HG02798 (cell line): ENCODE results near the gene P2RY6.
"Not testable (repeated sequence)": the region's sequence is repeated elsewhere in the genome, so short reads cannot be mapped to it uniquely, and the experiment has no call there.

Experiments used
- ATAC-seq: cut with Tn5 transposase; IDR thresholded peaks from one replicate; pipeline ENCODE4 v1.9.1; 2021; ENCODE audit warnings: mild to moderate bottlenecking; ENCODE audit not compliant: unreplicated experiment, poor library complexity

Gene P2RY6

DNA sequence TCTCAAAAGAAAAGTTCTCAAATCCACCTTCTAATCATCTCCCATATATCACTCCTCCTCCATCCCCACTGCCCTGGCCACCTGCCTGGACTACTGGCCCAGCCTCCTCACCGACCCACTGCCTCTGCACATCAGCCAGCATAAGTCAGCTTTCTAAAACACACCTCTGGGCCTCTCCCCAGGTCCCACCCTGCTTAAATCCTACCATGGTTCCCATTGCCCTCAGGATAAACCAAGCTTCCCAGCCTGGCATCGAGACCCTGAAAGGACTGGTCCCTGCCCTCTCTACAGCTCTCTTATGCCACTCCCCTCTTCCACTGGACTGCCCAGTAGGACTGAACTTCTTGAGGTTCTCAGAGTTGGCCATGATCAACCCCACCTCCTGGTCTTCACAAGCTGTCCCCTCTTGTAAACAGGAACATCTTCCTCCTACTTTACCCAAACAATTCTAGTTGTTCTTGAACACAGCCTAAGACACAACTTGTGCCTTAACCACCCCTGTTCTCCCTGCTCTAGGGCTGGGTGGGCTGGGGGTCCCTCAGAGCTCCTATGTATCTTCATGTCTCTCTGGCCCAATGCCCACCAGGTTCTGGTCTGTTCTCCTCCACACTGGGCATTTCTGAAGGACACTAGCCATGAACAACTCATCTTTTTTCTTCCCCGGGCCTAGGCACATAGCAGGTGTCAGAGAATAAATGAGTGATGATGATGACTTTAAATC lies 12.6 kb upstream of the P2RY6 start:
- ATAC-seq, result no peak

- no peak for ATAC-seq
Observed at GRCh38 chr11:73260127-73260457, 12.0 kb upstream of the P2RY6 start.

- no peak for ATAC-seq
Observed at GRCh38 chr11:73262851-73263495, 9.2 kb upstream of the P2RY6 start.

DNA sequence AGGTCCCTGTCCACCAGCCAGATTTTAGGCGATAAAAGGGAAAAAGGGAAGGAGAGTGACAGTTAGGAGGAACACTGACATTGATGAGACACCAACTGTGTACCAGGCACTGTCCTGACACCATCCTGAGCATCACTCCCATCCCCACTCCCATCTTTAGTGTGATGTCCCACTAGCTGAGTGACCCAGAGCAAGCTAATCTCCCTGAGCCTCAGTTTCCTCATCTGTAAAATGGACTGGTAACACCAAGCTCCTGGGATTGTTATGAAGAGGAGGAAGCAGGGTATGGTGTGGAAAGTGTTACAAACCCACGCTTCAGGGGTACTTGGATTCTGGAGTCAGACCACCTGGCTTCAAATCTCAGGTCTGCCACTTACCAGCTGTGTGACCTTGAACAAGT lies 8.5 kb upstream of the P2RY6 start:
- ATAC-seq, result no peak

DNA sequence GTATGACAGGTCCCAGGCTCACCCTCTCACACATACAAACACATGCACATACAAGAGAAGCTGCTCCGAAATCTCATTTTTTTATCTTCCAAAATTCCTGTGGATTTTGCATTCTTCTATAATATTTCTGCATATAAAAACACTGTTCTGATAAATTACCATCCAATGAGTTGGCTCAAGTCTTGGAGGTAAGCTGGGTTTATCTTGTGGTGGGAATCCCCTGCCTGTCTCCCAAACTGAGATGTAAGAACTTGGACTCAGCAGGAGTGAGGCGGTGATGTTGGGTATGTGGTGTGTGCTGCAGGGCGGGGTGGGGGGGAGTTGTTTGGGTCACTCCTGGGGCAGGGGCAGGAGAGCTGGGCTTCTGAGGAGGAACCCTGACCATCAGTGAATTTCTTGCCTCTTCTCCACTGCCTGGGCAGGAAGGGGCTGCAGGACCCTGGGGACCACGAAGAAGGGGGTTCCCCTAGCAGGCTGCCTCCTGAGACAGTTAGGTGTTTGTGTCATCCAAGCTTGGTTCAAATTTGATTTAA lies 6.8 kb upstream of the P2RY6 start:
- ATAC-seq, result no peak

DNA sequence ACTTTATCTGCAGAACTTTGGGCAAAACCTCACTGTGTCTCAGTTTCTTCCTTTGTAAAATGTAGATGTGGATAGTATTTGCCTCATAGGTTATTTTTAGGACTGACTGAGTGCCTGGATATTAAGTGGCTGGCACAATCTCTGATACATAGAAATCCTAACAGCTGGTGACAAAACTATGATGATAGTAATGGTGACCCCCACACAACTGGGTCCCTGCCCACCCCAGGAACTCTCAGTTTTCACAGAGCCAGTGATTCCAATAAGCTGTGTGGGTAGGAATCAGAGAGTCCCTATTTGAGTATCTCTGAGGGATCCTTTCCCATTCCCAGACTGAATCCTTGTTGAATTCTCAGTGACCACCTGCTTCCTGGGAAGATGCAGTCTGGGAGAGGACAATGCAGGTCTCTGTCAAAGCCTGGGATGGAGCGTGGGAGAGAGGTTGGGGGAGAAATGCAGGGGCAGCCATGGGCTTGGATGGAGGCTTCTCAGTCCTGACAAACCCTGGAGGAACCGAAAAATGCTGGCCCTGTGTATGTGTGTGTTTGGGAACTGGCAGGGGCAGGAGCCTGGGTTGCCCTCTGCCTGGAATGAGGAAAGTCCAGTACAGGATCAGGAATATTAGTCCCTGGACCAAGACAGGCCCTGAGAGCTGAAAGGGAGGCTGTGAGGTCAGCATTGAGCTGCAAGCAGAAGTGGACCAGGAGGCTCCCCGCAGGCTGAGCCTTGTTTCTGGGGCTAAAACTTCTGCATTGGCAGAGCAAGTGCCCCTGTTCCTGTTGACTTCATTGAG lies 6.1 kb upstream of the P2RY6 start:
- no peak for ATAC-seq

DNA sequence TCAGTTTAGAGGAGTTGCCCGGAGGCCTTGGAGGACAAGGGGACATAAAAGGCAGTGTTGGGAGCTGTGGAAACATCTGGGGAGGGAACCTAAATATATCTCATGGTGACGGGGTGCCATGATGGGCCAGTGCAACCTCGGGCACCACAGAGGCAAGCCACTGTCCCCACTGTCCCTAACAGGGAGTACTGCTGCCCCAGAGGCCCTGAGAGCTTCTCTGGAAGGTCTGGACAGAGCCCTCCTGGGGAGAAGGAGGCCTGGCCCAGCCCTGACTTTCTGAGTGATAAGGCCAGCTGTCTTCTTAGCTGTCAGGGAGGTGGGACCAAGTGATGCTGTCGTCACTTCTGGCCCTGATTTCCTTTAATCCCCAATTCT lies 5.5 kb upstream of the P2RY6 start:
- no peak for ATAC-seq

DNA sequence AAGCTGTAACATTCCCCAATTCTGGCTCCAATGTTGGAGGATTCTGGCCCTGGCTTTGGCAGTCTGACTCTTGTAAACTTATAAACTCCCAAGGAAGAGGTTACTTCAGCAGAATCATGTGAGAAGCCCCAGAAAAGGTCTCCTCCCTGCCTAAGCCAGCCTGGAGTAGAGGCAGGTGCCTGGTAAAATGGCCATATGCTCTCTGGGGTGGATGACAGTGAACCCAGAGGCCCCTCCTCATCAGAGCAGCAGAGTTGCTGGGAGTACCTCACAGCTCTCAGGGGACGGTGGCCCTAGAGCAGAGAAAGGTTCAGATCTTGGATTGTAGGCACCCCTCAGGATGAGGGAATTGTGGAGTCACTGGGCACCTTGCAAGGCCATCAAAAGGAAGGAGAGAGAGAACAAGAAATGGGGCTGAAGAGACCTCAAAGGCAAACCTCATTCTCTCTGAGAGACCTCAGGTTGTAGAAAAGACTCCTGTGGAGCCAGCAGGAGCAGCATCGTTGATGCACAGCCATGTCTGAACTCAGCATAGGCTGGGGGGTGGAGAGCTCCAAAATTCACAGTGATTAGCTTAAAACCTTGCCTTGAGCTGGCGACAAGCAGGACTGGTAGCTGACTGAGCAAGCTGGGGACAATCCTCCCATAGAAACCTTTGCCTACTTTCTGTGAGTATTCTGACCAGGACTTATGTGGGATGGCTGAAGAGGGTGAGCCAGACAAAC lies 4.9 kb upstream of the P2RY6 start:
- no peak for ATAC-seq

DNA sequence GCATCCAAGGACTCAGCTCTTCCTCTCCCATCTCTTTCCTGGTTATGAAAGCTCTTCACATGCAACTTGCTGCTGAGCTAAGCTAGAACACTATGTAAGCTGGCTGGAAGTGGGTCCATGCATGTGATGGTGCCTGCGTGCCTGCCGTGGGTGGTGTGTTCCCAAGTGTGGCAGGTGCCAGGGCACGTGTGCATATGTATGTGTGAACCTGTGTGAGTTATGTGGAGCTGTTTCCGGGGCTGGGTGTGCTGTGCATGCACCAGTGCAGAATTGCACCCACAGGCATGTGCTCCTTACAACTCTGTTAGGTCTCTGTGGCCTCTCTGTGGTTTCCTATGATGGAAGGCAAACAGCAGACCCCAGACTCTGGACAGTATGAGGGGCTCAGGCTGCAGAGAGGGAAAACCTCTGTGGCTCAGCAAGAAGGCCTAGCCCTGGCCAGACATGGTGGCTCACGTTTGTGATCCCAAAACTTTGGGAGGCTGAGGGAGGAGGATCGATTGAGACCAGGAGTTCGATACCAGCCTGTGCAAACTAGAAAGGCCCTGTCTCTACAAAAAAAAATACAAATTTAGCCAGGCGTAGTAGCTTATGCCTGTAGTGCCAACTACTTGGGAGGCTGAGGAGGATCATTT lies 4.1 kb upstream of the P2RY6 start:
- ATAC-seq, result no peak

DNA sequence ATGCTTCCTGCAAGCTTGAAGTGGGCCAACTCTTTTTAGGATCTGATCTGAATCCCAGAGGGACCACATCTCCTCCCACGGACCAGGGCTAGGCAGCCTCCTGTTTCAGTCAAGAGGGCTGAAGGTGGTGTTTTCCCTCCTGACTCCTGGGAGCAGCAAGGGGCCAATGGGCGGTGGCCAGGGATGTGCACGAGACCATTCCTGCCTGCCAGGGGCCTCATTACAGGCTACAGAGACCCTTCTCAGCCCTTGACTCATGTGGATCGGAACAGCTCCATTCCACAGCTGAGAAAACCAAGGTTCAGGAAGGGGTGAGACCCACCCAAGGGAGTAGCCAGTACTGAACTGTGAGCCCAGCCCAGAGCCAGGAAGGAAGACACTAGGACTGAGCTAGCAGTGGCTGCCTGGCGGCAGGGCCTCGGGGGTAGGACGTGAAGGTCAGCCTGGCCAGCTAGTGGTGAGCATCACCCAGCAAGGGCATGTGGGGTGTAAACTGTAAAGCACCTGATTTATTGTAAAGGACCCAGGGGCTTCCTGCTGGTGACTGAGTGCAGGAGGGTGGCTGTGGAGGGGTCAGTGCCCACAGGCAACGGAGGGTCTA lies 3.4 kb upstream of the P2RY6 start:
- no peak for ATAC-seq

GRCh38 chr11:73269459-73270015 lies 2.6 kb upstream of the P2RY6 start:
- ATAC-seq, result no peak

DNA sequence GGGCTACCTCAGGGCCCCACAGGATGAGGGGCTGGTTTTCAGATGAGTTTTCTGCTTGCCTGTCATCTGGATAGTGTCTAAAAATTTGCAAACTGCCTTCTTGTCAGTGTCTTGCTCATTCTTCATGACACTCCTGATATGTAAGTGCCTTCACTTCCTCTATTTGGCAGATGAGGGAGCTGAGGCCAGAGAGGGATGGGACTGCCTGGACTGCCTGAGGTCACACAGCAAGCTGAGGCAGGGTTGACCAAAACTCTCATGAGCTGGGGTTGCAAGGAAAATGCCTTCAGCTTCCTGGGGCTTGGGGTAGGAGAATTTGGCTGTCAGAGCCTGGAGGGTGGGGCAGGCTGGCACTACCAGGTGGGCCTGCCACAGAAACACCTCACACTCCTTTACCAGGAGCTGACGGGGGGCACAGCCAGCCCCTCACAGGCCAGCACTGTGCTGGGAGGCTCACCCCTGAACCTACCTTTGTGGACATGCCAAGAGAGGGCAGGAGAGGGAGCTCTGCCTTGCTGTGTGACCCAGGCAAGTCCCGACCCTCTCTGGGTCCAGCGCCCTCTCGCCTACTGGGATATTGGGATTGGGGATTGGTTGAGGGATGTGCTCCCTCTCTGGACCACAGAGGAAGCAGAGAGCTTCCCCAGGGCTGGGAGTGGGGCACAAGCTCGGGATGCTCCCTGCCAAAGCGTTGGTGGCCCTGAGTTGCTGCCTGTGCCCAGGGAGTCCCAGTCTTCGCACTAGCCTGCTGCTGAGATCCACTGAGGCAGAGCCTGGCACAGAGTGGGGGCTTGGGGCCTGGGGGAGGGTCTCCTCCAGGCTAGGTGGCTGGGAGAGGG lies 1.9 kb upstream of the P2RY6 start:
- no peak for ATAC-seq

GRCh38 chr11:73270855-73271477 lies 1.2 kb upstream of the P2RY6 start:
- no peak for ATAC-seq

DNA sequence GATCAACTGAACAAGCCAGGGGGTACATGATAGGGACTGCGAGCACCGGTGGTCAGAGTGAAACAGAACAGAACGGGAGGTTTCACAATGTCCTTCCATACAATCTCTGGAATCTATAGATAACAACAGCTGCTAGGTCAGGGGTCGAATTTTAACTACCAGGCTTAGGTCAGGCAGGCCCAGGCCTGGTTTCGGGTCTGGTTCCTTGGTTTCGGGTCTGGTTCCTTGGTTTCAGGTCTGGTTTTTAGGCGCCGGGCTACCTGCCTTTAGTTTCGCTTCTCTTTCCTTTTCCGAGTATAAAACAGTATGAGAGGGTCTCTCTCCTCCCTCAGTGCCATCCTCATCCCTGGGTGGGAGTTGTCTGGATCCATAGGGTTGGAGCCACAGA lies 666 bp upstream of the P2RY6 start:
- ATAC-seq, result not testable (repeated sequence)

GRCh38 chr11:73272680-73273038 lies 521 bp downstream of the P2RY6 start:
- ATAC-seq, result no peak

DNA sequence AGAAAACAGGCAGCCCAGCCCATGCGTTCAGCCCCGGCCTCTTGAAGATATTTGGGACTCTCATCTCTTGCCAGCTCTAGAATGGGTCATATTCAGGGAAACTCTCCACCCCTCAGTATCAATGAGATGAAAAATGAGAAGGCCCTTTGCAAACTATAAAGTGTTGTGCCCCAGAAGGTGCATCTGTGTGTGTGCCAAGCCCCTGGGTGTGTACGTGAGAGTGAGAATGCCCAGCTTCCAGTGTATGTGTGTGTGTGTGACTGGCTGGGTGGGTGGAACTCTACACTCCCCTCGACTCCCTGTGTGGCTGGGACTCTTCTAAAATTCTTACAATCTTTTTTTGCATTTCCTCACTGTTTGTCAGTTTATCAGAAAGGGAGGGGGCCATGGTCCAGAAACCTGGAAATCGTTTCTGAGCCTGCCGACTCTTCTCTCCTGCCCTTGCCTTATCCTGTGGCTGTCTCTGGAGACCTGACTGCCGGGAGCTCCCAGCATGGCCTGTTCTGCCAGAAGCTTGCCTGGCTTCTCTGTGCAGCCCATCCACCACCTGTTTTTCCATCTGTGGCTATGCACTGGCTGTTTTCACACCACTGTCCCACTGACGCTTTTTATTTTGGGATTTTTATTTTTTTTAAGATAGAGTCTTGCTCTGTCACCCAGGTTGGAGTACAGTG lies 1.2 kb downstream of the P2RY6 start:
- no peak for ATAC-seq

GRCh38 chr11:73274191-73274590 lies 2.1 kb downstream of the P2RY6 start:
- not testable (repeated sequence) for ATAC-seq
